ENCODE data around the gene ELANE. TPM values are rescaled to one million over a fixed set of nuclear protein-coding genes. Genes with fewer than 3 reads are reported as not detected.
A peak's percentile ranks its signal among the peaks of the same experiment; 100 is the strongest.

The ELANE gene
- total and polyA plus RNA-seq, 9 of the 15 experiments (the other 6 are each of a cell fraction or from before 2014, with no cell fraction given), result not detected

DNA sequence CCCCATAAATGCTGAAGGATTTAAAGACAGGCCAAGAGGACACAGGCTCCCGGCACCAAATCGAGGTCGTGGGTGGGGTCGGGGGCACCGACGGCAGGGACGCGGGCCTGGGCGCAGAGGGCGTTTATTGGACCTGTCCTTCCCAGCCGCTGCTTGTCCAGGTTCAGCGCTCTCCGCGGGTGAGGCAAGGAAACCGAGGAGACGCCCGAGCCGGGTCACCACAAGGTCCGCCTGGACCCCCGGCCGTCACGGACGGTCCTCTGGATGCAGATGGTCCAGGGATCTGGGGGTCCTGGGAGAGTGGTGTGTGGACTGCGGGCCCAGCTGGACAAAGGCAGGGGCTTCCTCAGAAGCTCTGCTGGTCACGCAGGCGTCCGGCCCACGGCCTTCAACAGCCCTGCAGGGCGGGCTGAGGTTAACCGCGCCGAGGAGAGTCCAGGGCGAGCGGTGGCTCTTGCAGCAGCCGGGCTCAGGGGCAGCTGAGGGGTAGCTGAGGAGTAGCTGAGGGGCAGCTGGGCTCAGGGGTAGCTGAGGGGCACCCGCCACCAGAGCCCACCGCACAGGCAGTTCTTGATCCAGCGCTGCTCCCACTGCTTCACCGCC, 15.9 kb downstream of the ELANE start (continued):
- TF ChIP-seq, protein P1, sequence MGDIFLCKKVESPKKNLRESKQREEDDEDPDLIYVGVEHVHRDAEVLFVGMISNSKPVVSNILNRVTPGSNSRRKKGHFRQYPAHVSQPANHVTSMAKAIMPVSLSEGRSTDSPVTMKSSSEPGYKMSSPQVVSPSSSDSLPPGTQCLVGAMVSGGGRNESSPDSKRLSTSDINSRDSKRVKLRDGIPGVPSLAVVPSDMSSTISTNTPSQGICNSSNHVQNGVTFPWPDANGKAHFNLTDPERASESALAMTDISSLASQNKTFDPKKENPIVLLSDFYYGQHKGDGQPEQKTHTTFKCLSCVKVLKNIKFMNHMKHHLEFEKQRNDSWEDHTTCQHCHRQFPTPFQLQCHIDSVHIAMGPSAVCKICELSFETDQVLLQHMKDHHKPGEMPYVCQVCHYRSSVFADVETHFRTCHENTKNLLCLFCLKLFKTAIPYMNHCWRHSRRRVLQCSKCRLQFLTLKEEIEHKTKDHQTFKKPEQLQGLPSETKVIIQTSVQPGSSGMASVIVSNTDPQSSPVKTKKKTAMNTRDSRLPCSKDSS (IDR thresholded peaks at IDR 0.05; ENCODE audit: low read depth, partially characterized antibody), result no peak
- TF ChIP-seq ZNF699 (CRISPR knock-in tag; IDR thresholded peaks at IDR 0.05; ENCODE audit: insufficient replicate concordance) (no peak), EHMT2 (IDR thresholded peaks at IDR 0.05) (no peak), ARNT (IDR thresholded peaks at IDR 0.05) (no peak), ILK (tag; IDR thresholded peaks at IDR 0.05; ENCODE audit: borderline replicate concordance, low read depth) (no peak), CREM (IDR thresholded peaks at IDR 0.05; ENCODE audit: low read depth) (no peak), C11orf30 (IDR thresholded peaks at IDR 0.05; ENCODE audit: low read depth) (no peak), ARID2 (IDR thresholded peaks at IDR 0.05) (no peak), FIP1L1 (IDR thresholded peaks at IDR 0.05; ENCODE audit: low read depth, low read length, poor library complexity, severe bottlenecking) (peak; percentile 91), CHCHD3 (CRISPR knock-in tag; IDR thresholded peaks at IDR 0.05) (no peak), ZBTB7A (IDR thresholded peaks at IDR 0.05; ENCODE audit: borderline replicate concordance, control insufficient read depth, low read depth, low read length) (peak; percentile 30; the same call in 1 of the 2 replicates)
- TF ChIP-seq, protein P2, sequence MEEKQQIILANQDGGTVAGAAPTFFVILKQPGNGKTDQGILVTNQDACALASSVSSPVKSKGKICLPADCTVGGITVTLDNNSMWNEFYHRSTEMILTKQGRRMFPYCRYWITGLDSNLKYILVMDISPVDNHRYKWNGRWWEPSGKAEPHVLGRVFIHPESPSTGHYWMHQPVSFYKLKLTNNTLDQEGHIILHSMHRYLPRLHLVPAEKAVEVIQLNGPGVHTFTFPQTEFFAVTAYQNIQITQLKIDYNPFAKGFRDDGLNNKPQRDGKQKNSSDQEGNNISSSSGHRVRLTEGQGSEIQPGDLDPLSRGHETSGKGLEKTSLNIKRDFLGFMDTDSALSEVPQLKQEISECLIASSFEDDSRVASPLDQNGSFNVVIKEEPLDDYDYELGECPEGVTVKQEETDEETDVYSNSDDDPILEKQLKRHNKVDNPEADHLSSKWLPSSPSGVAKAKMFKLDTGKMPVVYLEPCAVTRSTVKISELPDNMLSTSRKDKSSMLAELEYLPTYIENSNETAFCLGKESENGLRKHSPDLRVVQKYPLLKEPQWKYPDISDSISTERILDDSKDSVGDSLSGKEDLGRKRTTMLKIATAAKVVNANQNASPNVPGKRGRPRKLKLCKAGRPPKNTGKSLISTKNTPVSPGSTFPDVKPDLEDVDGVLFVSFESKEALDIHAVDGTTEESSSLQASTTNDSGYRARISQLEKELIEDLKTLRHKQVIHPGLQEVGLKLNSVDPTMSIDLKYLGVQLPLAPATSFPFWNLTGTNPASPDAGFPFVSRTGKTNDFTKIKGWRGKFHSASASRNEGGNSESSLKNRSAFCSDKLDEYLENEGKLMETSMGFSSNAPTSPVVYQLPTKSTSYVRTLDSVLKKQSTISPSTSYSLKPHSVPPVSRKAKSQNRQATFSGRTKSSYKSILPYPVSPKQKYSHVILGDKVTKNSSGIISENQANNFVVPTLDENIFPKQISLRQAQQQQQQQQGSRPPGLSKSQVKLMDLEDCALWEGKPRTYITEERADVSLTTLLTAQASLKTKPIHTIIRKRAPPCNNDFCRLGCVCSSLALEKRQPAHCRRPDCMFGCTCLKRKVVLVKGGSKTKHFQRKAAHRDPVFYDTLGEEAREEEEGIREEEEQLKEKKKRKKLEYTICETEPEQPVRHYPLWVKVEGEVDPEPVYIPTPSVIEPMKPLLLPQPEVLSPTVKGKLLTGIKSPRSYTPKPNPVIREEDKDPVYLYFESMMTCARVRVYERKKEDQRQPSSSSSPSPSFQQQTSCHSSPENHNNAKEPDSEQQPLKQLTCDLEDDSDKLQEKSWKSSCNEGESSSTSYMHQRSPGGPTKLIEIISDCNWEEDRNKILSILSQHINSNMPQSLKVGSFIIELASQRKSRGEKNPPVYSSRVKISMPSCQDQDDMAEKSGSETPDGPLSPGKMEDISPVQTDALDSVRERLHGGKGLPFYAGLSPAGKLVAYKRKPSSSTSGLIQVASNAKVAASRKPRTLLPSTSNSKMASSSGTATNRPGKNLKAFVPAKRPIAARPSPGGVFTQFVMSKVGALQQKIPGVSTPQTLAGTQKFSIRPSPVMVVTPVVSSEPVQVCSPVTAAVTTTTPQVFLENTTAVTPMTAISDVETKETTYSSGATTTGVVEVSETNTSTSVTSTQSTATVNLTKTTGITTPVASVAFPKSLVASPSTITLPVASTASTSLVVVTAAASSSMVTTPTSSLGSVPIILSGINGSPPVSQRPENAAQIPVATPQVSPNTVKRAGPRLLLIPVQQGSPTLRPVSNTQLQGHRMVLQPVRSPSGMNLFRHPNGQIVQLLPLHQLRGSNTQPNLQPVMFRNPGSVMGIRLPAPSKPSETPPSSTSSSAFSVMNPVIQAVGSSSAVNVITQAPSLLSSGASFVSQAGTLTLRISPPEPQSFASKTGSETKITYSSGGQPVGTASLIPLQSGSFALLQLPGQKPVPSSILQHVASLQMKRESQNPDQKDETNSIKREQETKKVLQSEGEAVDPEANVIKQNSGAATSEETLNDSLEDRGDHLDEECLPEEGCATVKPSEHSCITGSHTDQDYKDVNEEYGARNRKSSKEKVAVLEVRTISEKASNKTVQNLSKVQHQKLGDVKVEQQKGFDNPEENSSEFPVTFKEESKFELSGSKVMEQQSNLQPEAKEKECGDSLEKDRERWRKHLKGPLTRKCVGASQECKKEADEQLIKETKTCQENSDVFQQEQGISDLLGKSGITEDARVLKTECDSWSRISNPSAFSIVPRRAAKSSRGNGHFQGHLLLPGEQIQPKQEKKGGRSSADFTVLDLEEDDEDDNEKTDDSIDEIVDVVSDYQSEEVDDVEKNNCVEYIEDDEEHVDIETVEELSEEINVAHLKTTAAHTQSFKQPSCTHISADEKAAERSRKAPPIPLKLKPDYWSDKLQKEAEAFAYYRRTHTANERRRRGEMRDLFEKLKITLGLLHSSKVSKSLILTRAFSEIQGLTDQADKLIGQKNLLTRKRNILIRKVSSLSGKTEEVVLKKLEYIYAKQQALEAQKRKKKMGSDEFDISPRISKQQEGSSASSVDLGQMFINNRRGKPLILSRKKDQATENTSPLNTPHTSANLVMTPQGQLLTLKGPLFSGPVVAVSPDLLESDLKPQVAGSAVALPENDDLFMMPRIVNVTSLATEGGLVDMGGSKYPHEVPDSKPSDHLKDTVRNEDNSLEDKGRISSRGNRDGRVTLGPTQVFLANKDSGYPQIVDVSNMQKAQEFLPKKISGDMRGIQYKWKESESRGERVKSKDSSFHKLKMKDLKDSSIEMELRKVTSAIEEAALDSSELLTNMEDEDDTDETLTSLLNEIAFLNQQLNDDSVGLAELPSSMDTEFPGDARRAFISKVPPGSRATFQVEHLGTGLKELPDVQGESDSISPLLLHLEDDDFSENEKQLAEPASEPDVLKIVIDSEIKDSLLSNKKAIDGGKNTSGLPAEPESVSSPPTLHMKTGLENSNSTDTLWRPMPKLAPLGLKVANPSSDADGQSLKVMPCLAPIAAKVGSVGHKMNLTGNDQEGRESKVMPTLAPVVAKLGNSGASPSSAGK (IDR thresholded peaks at IDR 0.05), result no peak
- TF ChIP-seq, protein P3, sequence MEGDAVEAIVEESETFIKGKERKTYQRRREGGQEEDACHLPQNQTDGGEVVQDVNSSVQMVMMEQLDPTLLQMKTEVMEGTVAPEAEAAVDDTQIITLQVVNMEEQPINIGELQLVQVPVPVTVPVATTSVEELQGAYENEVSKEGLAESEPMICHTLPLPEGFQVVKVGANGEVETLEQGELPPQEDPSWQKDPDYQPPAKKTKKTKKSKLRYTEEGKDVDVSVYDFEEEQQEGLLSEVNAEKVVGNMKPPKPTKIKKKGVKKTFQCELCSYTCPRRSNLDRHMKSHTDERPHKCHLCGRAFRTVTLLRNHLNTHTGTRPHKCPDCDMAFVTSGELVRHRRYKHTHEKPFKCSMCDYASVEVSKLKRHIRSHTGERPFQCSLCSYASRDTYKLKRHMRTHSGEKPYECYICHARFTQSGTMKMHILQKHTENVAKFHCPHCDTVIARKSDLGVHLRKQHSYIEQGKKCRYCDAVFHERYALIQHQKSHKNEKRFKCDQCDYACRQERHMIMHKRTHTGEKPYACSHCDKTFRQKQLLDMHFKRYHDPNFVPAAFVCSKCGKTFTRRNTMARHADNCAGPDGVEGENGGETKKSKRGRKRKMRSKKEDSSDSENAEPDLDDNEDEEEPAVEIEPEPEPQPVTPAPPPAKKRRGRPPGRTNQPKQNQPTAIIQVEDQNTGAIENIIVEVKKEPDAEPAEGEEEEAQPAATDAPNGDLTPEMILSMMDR (IDR thresholded peaks at IDR 0.05 in 2 of 3, conservative IDR thresholded peaks at IDR 0.05 in 1 of 3; ENCODE audit: insufficient read depth in 2 of 3, low read depth in 1 of 3, low read length in 3 of 3), result no peak
